Common myeloid progenitor, CD34-positive (primary cell): ENCODE data around the gene USP34.
"Not testable (repeated sequence)": the region's sequence is repeated elsewhere in the genome, so short reads cannot be mapped to it uniquely, and the experiment has no call there.

Experiments used
- CTCF ChIA-PET: fragments of 350-600 bp; sonication (Branson Sonifier 250); formaldehyde crosslinking; loops from one replicate; lab custom pipeline; 2021; ENCODE audit warnings: antibody characterized with exemption; lab: Charles Lee
- POLR2A ChIA-PET: fragments of 350-600 bp; sonication (Branson Sonifier 250); formaldehyde crosslinking; loops from one replicate; lab custom pipeline; 2021; ENCODE audit warnings: antibody characterized with exemption; lab: Charles Lee
- DNase-seq, 3 donors: peaks; one replicate each; pipeline versions ENCODE4 v3.0.0 to v3.0.0-alpha.2; 2013
- H3K27ac ChIP-seq, 2 experiments: 1 replicate in 1 of 2; 2 replicates in 1 of 2; pipeline ENCODE4 v1.7.0; 2013; ENCODE audit warnings: inconsistent platforms in 2 of 2, low read length in 2 of 2, mild to moderate bottlenecking in 2 of 2, low read depth in 1 of 2, moderate library complexity in 1 of 2; ENCODE audit not compliant: severe bottlenecking in 2 of 2, insufficient read depth in 1 of 2, poor library complexity in 1 of 2
- H3K27me3 ChIP-seq, 5 experiments: replicated peaks in 2 of 5; 1 replicate in 3 of 5; 2 replicates in 2 of 5; pipeline versions ENCODE4 v1.6.1 to v1.7.0; 2013; ENCODE audit warnings: low read length in 4 of 5, mild to moderate bottlenecking in 2 of 5, moderate library complexity in 2 of 5, inconsistent platforms in 1 of 5; ENCODE audit not compliant: insufficient read depth in 5 of 5, control insufficient read depth in 4 of 5
- H3K36me3 ChIP-seq, 4 experiments: 1 replicate in 2 of 4; 2 replicates in 2 of 4; pipeline versions ENCODE4 v1.6.1 to v1.7.0; 2013; ENCODE audit warnings: low read length in 3 of 4, control low read depth in 1 of 4, mild to moderate bottlenecking in 1 of 4; ENCODE audit not compliant: control insufficient read depth in 4 of 4, insufficient read depth in 4 of 4
- H3K4me1 ChIP-seq, 4 experiments: 1 replicate in 3 of 4; 2 replicates in 1 of 4; pipeline versions ENCODE4 v1.6.1 to v1.7.1; 2013; ENCODE audit warnings: low read length in 3 of 4, mild to moderate bottlenecking in 3 of 4, control low read depth in 1 of 4, inconsistent platforms in 1 of 4, moderate library complexity in 1 of 4; ENCODE audit not compliant: control insufficient read depth in 4 of 4, insufficient read depth in 4 of 4; ENCODE audit errors: control extremely low read depth in 1 of 4
- H3K4me3 ChIP-seq, 7 experiments: 1 replicate in 4 of 7; 2 replicates in 3 of 7; pipeline versions ENCODE4 v1.5.1 to v1.7.0; 2013; ENCODE audit warnings: mild to moderate bottlenecking in 7 of 7, low read length in 6 of 7, moderate library complexity in 6 of 7, inconsistent platforms in 2 of 7, low read depth in 2 of 7, control low read depth in 1 of 7; ENCODE audit not compliant: insufficient read depth in 4 of 7, control insufficient read depth in 1 of 7; ENCODE audit errors: extremely low read depth in 1 of 7
- H3K9me3 ChIP-seq, 5 experiments: 1 replicate in 4 of 5; 2 replicates in 1 of 5; pipeline versions ENCODE4 v1.6.1 to v1.7.1; 2013; ENCODE audit warnings: low read length in 4 of 5, mild to moderate bottlenecking in 2 of 5, inconsistent platforms in 1 of 5, low read depth in 1 of 5, moderate library complexity in 1 of 5; ENCODE audit not compliant: control insufficient read depth in 4 of 5, insufficient read depth in 2 of 5; ENCODE audit errors: control extremely low read depth in 1 of 5
- WGBS: methylation state at CpG from one replicate; pipeline ENCODE4 v1.1.5; 2013; ENCODE audit not compliant: insufficient coverage; 5-methylcytosine and 5-hydroxymethylcytosine counted together

The USP34 gene

GRCh38 chr2:61158356-61158955, 312.4 kb downstream of the USP34 start:
- POLR2A ChIA-PET: no interaction called here
- no peak for DNase-seq
- Histone ChIP-seq H3K4me1 (no peaks in the 10 kb centered on the region), H3K27ac (no peak overlapping the region), H3K27me3 (no peaks in the 10 kb centered on the region), H3K36me3 (peaks cover 6 to 37% (median 24%) of the 10 kb centered on the region in 4 experiments), H3K4me3 (no peak overlapping the region), H3K9me3 (peaks cover 0 to 15% (median 2%) of the 10 kb centered on the region in 5 experiments)
- CTCF ChIA-PET: no interaction called here
- WGBS: 98% methylated on average over 3 of the region's 3 CpGs

GRCh38 chr2:61157371-61158003, 313.4 kb downstream of the USP34 start:
- Histone ChIP-seq H3K27ac (no peak overlapping the region), H3K4me3 (no peak overlapping the region), H3K36me3 (peaks cover 3 to 30% (median 18%) of the 10 kb centered on the region in 4 experiments), H3K9me3 (peaks cover 0 to 15% (median 2%) of the 10 kb centered on the region in 5 experiments), H3K27me3 (no peaks in the 10 kb centered on the region), H3K4me1 (no peaks in the 10 kb centered on the region)
- ChIA-PET POLR2A (no interaction called here), CTCF (no interaction called here)
- 93% methylated on average over 5 of the region's 5 CpGs for WGBS
- DNase-seq: no peak

DNA sequence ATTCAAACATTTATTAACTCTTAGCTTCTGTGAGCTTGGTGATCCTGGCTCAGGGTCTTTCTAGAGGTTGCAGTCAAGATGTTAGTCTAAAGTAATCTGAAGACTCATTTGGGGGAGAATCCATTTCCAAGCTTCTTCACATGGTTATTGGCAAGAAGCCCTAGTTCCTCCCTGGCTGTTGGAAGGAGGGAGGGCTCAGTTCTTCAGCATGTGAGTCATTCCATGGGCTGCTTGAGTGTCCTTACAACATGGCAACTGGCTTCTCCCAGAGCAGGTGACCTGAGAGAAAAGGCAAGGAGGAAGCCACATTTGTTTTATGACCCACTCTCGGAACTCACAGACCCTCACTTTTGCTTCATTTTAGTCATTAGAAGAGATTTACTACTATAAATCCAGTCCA, 319.5 kb downstream of the USP34 start:
- no peak for DNase-seq
- no peaks in the 10 kb centered on the region for H3K27me3 ChIP-seq
- POLR2A ChIA-PET: no interaction called here

GRCh38 chr2:61149074-61149473, 321.8 kb downstream of the USP34 start:
- H3K4me1 ChIP-seq: peaks cover 0 to 11% (median 2%) of the 10 kb centered on the region in 4 experiments
- no peaks in the 10 kb centered on the region for H3K9me3 ChIP-seq
- no peak overlapping the region for H3K4me3 ChIP-seq
- no peaks in the 10 kb centered on the region for H3K27me3 ChIP-seq
- ChIA-PET CTCF (interaction anchor here (0.6 kb wide), 1 partner anchor 166 kb away, joined by 3 read pairs; no protein-coding TSS in a partner anchor), POLR2A (no interaction called here)
- no peak for DNase-seq
- peaks cover 4 to 35% (median 23%) of the 10 kb centered on the region in 4 experiments for H3K36me3 ChIP-seq
- 95% methylated on average over 6 of the region's 6 CpGs for WGBS
- H3K27ac ChIP-seq: no peak overlapping the region

More for the DNA sequence above, 319.5 kb downstream of the USP34 start:
- Histone ChIP-seq H3K27ac (no peak overlapping the region), H3K9me3 (no peaks in the 10 kb centered on the region), H3K36me3 (peaks cover 4 to 35% (median 23%) of the 10 kb centered on the region in 4 experiments), H3K4me1 (no peaks in the 10 kb centered on the region), H3K4me3 (no peak overlapping the region)
- CTCF ChIA-PET: interaction anchor here (1.4 kb wide), 1 partner anchor 13 kb away, joined by 3 read pairs; no protein-coding TSS in a partner anchor
- no CpG with 5 or more reads among the region's 1 CpG for WGBS

DNA sequence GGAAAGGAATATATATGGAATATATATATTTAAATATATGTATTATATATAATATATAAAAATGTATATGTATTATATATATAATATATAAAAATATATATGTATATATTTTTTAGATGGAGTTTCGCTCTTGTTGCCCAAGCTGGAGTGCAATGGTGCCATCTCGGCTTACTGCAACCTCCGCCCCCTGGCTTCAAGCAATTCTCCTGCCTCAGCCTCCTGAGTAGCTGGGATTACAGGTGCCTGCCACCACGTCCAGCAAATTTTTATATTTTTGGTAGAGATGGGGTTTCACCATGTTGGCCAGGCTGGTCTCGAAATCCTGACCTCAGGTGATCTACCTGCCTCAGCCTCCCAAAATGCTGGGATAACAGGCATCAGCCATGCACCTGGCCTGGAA, 322.8 kb downstream of the USP34 start:
- H3K27ac ChIP-seq, H3K4me3 ChIP-seq, DNase-seq, H3K27me3 ChIP-seq, H3K9me3 ChIP-seq, POLR2A ChIA-PET: not testable (repeated sequence)
- H3K4me1 ChIP-seq: peaks cover 0 to 11% (median 2%) of the 10 kb centered on the region in 4 experiments
- CTCF ChIA-PET: interaction anchor here (1.3 kb wide), 1 partner anchor 13 kb away, joined by 4 read pairs; no protein-coding TSS in a partner anchor
- H3K36me3 ChIP-seq: peaks cover 4 to 35% (median 23%) of the 10 kb centered on the region in 4 experiments
- WGBS: 100% methylated on average over 1 of the region's 5 CpGs

DNA sequence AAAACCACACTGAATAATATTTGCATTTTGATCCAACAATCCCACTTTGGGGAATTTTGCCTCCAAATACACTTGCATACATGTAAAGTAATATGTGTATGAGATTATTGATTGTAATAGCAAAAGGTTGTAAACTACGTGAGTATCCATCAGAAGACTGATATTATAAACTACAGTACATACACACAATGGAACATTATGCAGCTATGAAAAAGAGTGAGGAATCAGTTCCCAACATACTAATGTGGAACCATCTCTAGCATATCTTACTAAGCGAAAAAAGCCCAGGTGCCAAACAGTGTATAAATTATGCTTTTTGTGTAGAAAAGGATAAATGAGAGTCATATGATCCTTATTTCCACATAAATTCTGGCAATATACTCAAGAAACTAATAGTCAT, 324.9 kb downstream of the USP34 start:
- H3K4me3 ChIP-seq: peak overlapping the region in 1 of 7 experiments; percentile 79
- no CpG with 5 or more reads among the region's 2 CpGs for WGBS
- H3K9me3 ChIP-seq: no peaks in the 10 kb centered on the region
- ChIA-PET POLR2A (no interaction called here), CTCF (interaction anchor here (1.7 to 1.9 kb wide), 2 partner anchors 14 to 31 kb away, joined by 6 to 7 read pairs; no protein-coding TSS in a partner anchor)
- peaks cover 0 to 26% (median 16%) of the 10 kb centered on the region in 4 experiments for H3K36me3 ChIP-seq
- no peak for DNase-seq
- H3K27ac ChIP-seq: no peak overlapping the region
- no peaks in the 10 kb centered on the region for H3K27me3 ChIP-seq
- H3K4me1 ChIP-seq: peaks cover 0 to 11% (median 2%) of the 10 kb centered on the region in 4 experiments
